H1 (cell line): ENCODE data around the gene LBH. TPM values are rescaled to one million over a fixed set of nuclear protein-coding genes. Genes with fewer than 3 reads are reported as not detected.

Experiments used
- CTCF ChIA-PET: fragments of 300-600 bp; sonication (Branson Sonifier 250); formaldehyde crosslinking; loops from one replicate; lab custom pipeline; 2021; ENCODE audit not compliant: partially characterized antibody; lab: Charles Lee
- POLR2A ChIA-PET: fragments of 300-600 bp; sonication (Branson Sonifier 250); formaldehyde crosslinking; loops from one replicate; lab custom pipeline; 2021; ENCODE audit warnings: inconsistent platforms; ENCODE audit not compliant: partially characterized antibody; lab: Charles Lee
- DNase-seq, 2 experiments: peaks; one replicate each; pipeline versions ENCODE4 v3.0.0 to v3.0.0-alpha.2; 2010 to 2022; ENCODE audit warnings: low spot score in 2 of 2, low read depth in 1 of 2, mixed read lengths in 1 of 2
- FAIRE-seq: peaks from 2 replicates; lab custom pipeline; 2011; peaks lifted over from hg19 to GRCh38; lab: Jason Lieb, UNC
- H2AFZ ChIP-seq: 2 replicates; pipeline ENCODE4 v1.8.1; 2012; ENCODE audit warnings: low read length, inconsistent platforms
- H2AK5ac ChIP-seq: 2 replicates; pipeline ENCODE4 v1.6.1; 2013; ENCODE audit warnings: low read depth, low read length
- H2BK120ac ChIP-seq: replicated peaks from 2 replicates; pipeline ENCODE3; 2013; ENCODE audit warnings: low read depth, low read length, inconsistent platforms
- H2BK12ac ChIP-seq: 2 replicates; pipeline ENCODE4 v1.6.1; 2013; ENCODE audit warnings: low read depth, low read length
- H2BK15ac ChIP-seq: 2 replicates; pipeline ENCODE4 v1.6.1; 2013; ENCODE audit warnings: low read length
- H2BK20ac ChIP-seq: 2 replicates; pipeline ENCODE4 v1.6.1; 2013; ENCODE audit warnings: low read length
- H2BK5ac ChIP-seq: 2 replicates; pipeline ENCODE4 v1.6.1; 2013; ENCODE audit warnings: low read depth, low read length
- H3K14ac ChIP-seq: 2 replicates; pipeline ENCODE4 v1.6.1; 2013; ENCODE audit warnings: inconsistent platforms; ENCODE audit not compliant: insufficient read length
- H3K18ac ChIP-seq: 2 replicates; pipeline ENCODE4 v1.6.1; 2013; ENCODE audit warnings: low read length; ENCODE audit errors: extremely low read depth
- H3K23ac ChIP-seq: 2 replicates; pipeline ENCODE4 v1.6.1; 2013; ENCODE audit warnings: inconsistent platforms; ENCODE audit not compliant: insufficient read length
- H3K23me2 ChIP-seq: 2 replicates; pipeline ENCODE4 v1.6.1; 2013; ENCODE audit warnings: low read depth, low read length
- H3K27ac ChIP-seq: 2 replicates; pipeline ENCODE4 v1.6.1; 2011; ENCODE audit warnings: low read depth, low read length, inconsistent platforms
- H3K27me3 ChIP-seq, 4 experiments: replicated peaks in 1 of 4; 1 replicate in 1 of 4; 2 replicates in 3 of 4; pipeline versions ENCODE4 v1.6.1 to v1.8.1; 2011 to 2013; ENCODE audit warnings: low read length in 3 of 4, mild to moderate bottlenecking in 3 of 4, inconsistent platforms in 2 of 4, mixed read lengths in 2 of 4, moderate library complexity in 1 of 4; ENCODE audit not compliant: control insufficient read depth in 3 of 4, insufficient read depth in 3 of 4; ENCODE audit errors: extremely low read depth in 1 of 4
- H3K36me3 ChIP-seq, 4 experiments: 2 replicates each; pipeline versions ENCODE4 v1.6.1 to v1.8.1; 2011 to 2013; ENCODE audit warnings: mild to moderate bottlenecking in 4 of 4, low read length in 3 of 4, moderate library complexity in 2 of 4, control low read depth in 1 of 4, inconsistent platforms in 1 of 4; ENCODE audit not compliant: insufficient read depth in 4 of 4, control insufficient read depth in 2 of 4
- H3K4ac ChIP-seq: replicated peaks from 2 replicates; pipeline ENCODE3; 2013; ENCODE audit warnings: low read length, low read depth, mixed read lengths, inconsistent platforms; ENCODE audit not compliant: insufficient read length
- H3K4me1 ChIP-seq, 4 experiments: replicated peaks in 1 of 4; 1 replicate in 1 of 4; 2 replicates in 3 of 4; pipeline versions ENCODE4 v1.6.1 to v1.8.1; 2011 to 2013; ENCODE audit warnings: low read length in 3 of 4, inconsistent platforms in 2 of 4, mixed read lengths in 1 of 4; ENCODE audit not compliant: insufficient read depth in 4 of 4, control insufficient read depth in 3 of 4
- H3K4me2 ChIP-seq, 2 experiments: 2 replicates each; pipeline versions ENCODE4 v1.6.1 to v1.8.1; 2011 to 2013; ENCODE audit warnings: low read depth in 2 of 2, low read length in 2 of 2, control low read depth in 1 of 2, inconsistent platforms in 1 of 2, mild to moderate bottlenecking in 1 of 2; ENCODE audit not compliant: insufficient read depth in 1 of 2
- H3K4me3 ChIP-seq, 4 experiments: fragments of 200-600, 300-600 bp in 1 of 4; sonication (generic), shearing (Covaris generic), sonication (Bioruptor Twin) in 1 of 4; 2 replicates each; pipeline versions ENCODE4 v1.5.1 to v1.8.1; 2011 to 2016; ENCODE audit warnings: low read length in 4 of 4, low read depth in 3 of 4, control low read depth in 2 of 4, inconsistent platforms in 2 of 4, mild to moderate bottlenecking in 2 of 4, mixed read lengths in 1 of 4, moderate library complexity in 1 of 4; ENCODE audit not compliant: insufficient read depth in 2 of 4; ENCODE audit errors: extremely low read depth in 1 of 4
- H3K56ac ChIP-seq: replicated peaks from 2 replicates; pipeline ENCODE3; 2013; ENCODE audit warnings: low read depth, mild to moderate bottlenecking, mixed read lengths, low read length, inconsistent platforms; ENCODE audit not compliant: insufficient read length
- H3K79me1 ChIP-seq: 2 replicates; pipeline ENCODE4 v1.6.1; 2013; ENCODE audit warnings: low read depth, low read length, control low read depth
- H3K79me2 ChIP-seq, 2 experiments: 2 replicates each; pipeline versions ENCODE4 v1.6.1 to v1.8.1; 2012 to 2013; ENCODE audit warnings: low read length in 2 of 2, mild to moderate bottlenecking in 2 of 2, inconsistent platforms in 1 of 2; ENCODE audit not compliant: insufficient read depth in 2 of 2, control insufficient read depth in 1 of 2
- H3K9ac ChIP-seq, 4 experiments: replicated peaks in 1 of 4; 1 replicate in 1 of 4; 2 replicates in 3 of 4; pipeline versions ENCODE4 v1.6.1 to v1.8.1; 2011 to 2013; ENCODE audit warnings: low read depth in 3 of 4, low read length in 3 of 4, control low read depth in 2 of 4, mild to moderate bottlenecking in 2 of 4, moderate library complexity in 2 of 4, inconsistent platforms in 1 of 4; ENCODE audit errors: extremely low read depth in 1 of 4
- H3K9me3 ChIP-seq, 2 experiments: 2 replicates each; pipeline versions ENCODE4 v1.6.1 to v1.8.1; 2012 to 2013; ENCODE audit warnings: mild to moderate bottlenecking in 2 of 2, moderate library complexity in 2 of 2, control low read depth in 1 of 2, inconsistent platforms in 1 of 2, low read depth in 1 of 2, low read length in 1 of 2, mixed read lengths in 1 of 2; ENCODE audit not compliant: insufficient read depth in 2 of 2
- H4K20me1 ChIP-seq, 2 experiments: replicated peaks in 1 of 2; 2 replicates each; pipeline versions ENCODE3 to v1.8.1; 2011 to 2013; ENCODE audit warnings: inconsistent platforms in 2 of 2, low read length in 2 of 2, mild to moderate bottlenecking in 1 of 2; ENCODE audit not compliant: insufficient read depth in 2 of 2, control insufficient read depth in 1 of 2
- H4K5ac ChIP-seq: 2 replicates; pipeline ENCODE4 v1.6.1; 2013; ENCODE audit warnings: low read length, low read depth, mixed read lengths, inconsistent platforms; ENCODE audit not compliant: insufficient read length
- H4K8ac ChIP-seq: 2 replicates; pipeline ENCODE4 v1.8.0; 2013; ENCODE audit warnings: mild to moderate bottlenecking, moderate library complexity, low read length, inconsistent platforms; ENCODE audit not compliant: insufficient read depth; ENCODE audit errors: extremely low read depth
- H4K91ac ChIP-seq: replicated peaks from 2 replicates; pipeline ENCODE3; 2013; ENCODE audit warnings: low read length, mixed read lengths, inconsistent platforms; ENCODE audit not compliant: insufficient read length
- ASH2L ChIP-seq: fragments of 200-600, 300-600 bp; sonication (generic); IDR thresholded peaks from one replicate; pipeline ENCODE4 v1.7.1; 2017; ENCODE audit warnings: low read length
- BACH1 ChIP-seq: IDR thresholded peaks from 2 replicates; pipeline ENCODE4 v1.6.1; 2012; ENCODE audit warnings: low read length, improper control_type of control experiment
- CEBPB ChIP-seq: IDR thresholded peaks from 2 replicates; pipeline ENCODE4 v1.6.1; 2012; ENCODE audit warnings: low read depth, low read length
- TBP ChIP-seq: IDR thresholded peaks from 2 replicates; pipeline ENCODE4 v1.6.1; 2011; ENCODE audit warnings: low read depth, low read length, improper control_type of control experiment
- polyA plus RNA-seq, 7 experiments: library from polyadenylated mRNA; depleted of rRNA in 3 of 7; stranded (reverse) in 5 of 7; unstranded in 2 of 7; fragments of >200 nt in 5 of 7; fragments of 200-250 nt in 2 of 7; gene quantifications; 1 replicate in 5 of 7; 2 replicates in 1 of 7; 4 replicates in 1 of 7; pipeline versions ENCODE4 v1.2.1 to v1.2.3, GENCODE V29; 2011 to 2013; ENCODE audit warnings: missing spikeins in 2 of 7, mixed read lengths in 2 of 7
- total RNA-seq: library from RNA; stranded (reverse); fragmentation: NEBNext Ultra II Directional; extraction: Animal tissue kit (Norgen Biotek cat#: 25700); gene quantifications from 2 replicates; pipeline ENCODE4 v1.2.1, GENCODE V29; 2021

LBH gene
- total and polyA plus RNA-seq, 2 of the 8 experiments (the other 6 are each of a cell fraction or from before 2014, with no cell fraction given), result 25.7 to 34.5 TPM

- H3K9ac ChIP-seq, result no peak overlapping the region
- no peak overlapping the region for H2BK20ac ChIP-seq
- H3K23me2 ChIP-seq, result no peaks in the 10 kb centered on the region
- H3K4me1 ChIP-seq, result no peaks in the 10 kb centered on the region; a peak in 1 of 7 replicates
- H3K79me1 ChIP-seq, result no peaks in the 10 kb centered on the region
- H4K20me1 ChIP-seq, result no peaks in the 10 kb centered on the region
- ChIA-PET POLR2A (no interaction called here), CTCF (interaction anchor here (0.6 to 2.2 kb wide), 6 partner anchors 10 to 814 kb away, joined by 3 to 10 read pairs (median 5); no protein-coding TSS in a partner anchor)
- H3K27ac ChIP-seq, result no peak overlapping the region
- no peak overlapping the region for H2AK5ac ChIP-seq
- no peak overlapping the region for H4K5ac ChIP-seq
- H3K4me2 ChIP-seq, result no peak overlapping the region
- no peak overlapping the region for H4K91ac ChIP-seq
- H3K14ac ChIP-seq, result no peak overlapping the region
- no peak overlapping the region for H3K56ac ChIP-seq
- 0 out of 7 replicates have a peak, but pooled peaks cover 0 to under 1% (median 0%) of the 10 kb centered on the region in 4 experiments for H3K27me3 ChIP-seq
- FAIRE-seq (no peak), DNase-seq (no peak)
- no peak overlapping the region for H2AFZ ChIP-seq
- H2BK5ac ChIP-seq, result no peak overlapping the region
- H3K23ac ChIP-seq, result no peak overlapping the region
- no peak for TF ChIP-seq TBP
- TF ChIP-seq CEBPB, result no peak
- no peak for TF ChIP-seq ASH2L
- no peak for TF ChIP-seq BACH1
- no peak overlapping the region for H2BK12ac ChIP-seq
- H3K36me3 ChIP-seq, result no peaks in the 10 kb centered on the region
- no peak overlapping the region for H3K4ac ChIP-seq
- no peaks in the 10 kb centered on the region for H3K9me3 ChIP-seq
- no peak overlapping the region for H2BK15ac ChIP-seq
- H3K18ac ChIP-seq, result no peak overlapping the region
- no peak overlapping the region for H2BK120ac ChIP-seq
- H3K4me3 ChIP-seq, result no peak overlapping the region
- H4K8ac ChIP-seq, result peak overlapping the region; percentile 35; the same call in 1 of the 2 replicates
- H3K79me2 ChIP-seq, result no peaks in the 10 kb centered on the region
Observed at GRCh38 chr2:30224151-30224550, 7.2 kb upstream of the LBH start.
